Measurements from ENCODE around the gene CERS3.

Gene CERS3

DNA sequence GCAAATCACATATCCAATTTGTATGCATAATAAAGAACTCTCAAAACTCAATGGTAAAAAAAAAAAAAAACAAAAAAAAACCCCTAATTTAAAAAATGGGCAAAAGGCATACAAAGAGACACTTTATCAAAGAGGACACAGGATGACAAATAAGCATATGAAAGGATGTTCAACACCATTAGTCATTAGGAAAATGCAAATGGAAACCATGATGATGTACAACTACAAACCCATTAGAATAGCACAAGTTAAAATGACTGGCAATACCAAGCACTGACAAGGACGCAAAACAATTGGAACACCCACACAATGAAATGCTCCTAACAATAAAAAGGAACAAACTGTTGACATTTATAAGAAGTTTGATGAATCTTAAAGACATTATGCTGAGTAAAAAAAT lies 123.6 kb downstream of the CERS3 start:
- no peak for DNase-seq
- Histone ChIP-seq H3K4me3 (no peak overlapping the region), H3K4me1 (no peaks in the 10 kb centered on the region), H3K9me3 (peaks cover 0 to 10% (median 0%) of the 10 kb centered on the region in 3 donors), H3K36me3 (no peaks in the 10 kb centered on the region), H3K27ac (no peak overlapping the region), H3K27me3 (no peaks in the 10 kb centered on the region)
- no peak for TF ChIP-seq CTCF (IDR thresholded peaks at IDR 0.05)
- intact Hi-C loops (cut with DNase I; ENCODE audit: low total_unique reads), result no loop called here

GRCh38 chr15:100400996-100401395 lies 127.8 kb downstream of the CERS3 start:
- H3K27ac ChIP-seq, result no peak overlapping the region
- H3K36me3 ChIP-seq, result no peaks in the 10 kb centered on the region
- no peak for DNase-seq
- H3K9me3 ChIP-seq, result peaks cover 0 to 6% (median 0%) of the 10 kb centered on the region in 3 donors
- peaks cover 0 to 3% of the 10 kb centered on the region in 2 donors for H3K27me3 ChIP-seq
- intact Hi-C loops (cut with DNase I; ENCODE audit: low total_unique reads), result no loop called here
- no peaks in the 10 kb centered on the region for H3K4me1 ChIP-seq
- no peak overlapping the region for H3K4me3 ChIP-seq
- no peak for TF ChIP-seq CTCF (IDR thresholded peaks at IDR 0.05)

DNA sequence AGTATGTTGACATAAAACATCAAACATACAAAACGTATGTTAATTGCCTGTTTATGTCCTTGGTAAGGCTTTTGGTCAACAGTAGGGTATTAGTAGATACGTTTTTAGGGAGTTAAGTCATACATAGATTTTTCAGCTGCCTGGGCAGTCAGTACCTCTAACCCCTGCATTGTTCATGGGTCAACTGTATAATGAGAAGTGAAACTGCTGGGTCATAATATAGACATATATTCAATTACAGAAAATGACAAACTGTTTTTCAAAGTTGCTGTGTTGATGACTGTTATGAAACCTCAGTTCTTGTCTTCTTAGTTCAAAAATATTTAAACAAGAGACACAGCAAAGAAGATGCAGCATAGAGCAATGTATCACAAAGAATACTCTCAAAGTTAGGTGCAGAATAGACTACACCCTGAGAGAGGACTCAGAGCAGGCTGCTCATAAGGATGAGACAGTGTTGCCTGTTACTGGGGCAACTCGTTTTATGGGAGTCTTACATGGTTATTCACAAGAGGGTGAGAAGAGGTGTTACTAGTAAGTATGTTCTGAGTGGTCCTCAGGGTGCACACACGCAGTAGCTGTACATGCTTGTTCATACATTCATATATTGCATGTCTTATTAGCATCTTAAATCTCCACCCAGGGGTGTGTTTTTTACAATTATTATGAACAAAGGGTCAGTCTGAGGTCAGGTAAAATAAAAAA lies 133.9 kb downstream of the CERS3 start:
- H3K4me1 ChIP-seq, result no peaks in the 10 kb centered on the region
- no peaks in the 10 kb centered on the region for H3K36me3 ChIP-seq
- H3K27me3 ChIP-seq, result peaks cover 0 to 2% of the 10 kb centered on the region in 2 donors
- no peaks in the 10 kb centered on the region for H3K9me3 ChIP-seq
- intact Hi-C loops (cut with DNase I; ENCODE audit: low total_unique reads), result no loop called here
- no peak overlapping the region for H3K27ac ChIP-seq
- TF ChIP-seq CTCF (IDR thresholded peaks at IDR 0.05), result no peak
- DNase-seq, result no peak
- no peak overlapping the region for H3K4me3 ChIP-seq

- no peaks in the 10 kb centered on the region for H3K27me3 ChIP-seq
- H3K9me3 ChIP-seq, result peaks cover 0 to 3% (median 3%) of the 10 kb centered on the region in 3 donors
- intact Hi-C loops (cut with DNase I; ENCODE audit: low total_unique reads), result no loop called here
- no peaks in the 10 kb centered on the region for H3K36me3 ChIP-seq
- DNase-seq, result no peak
- H3K27ac ChIP-seq, result no peak overlapping the region
- TF ChIP-seq CTCF (IDR thresholded peaks at IDR 0.05), result no peak
- H3K4me1 ChIP-seq, result no peaks in the 10 kb centered on the region
- H3K4me3 ChIP-seq, result no peak overlapping the region
These were observed 135.7 kb downstream of the CERS3 start for GRCh38 chr15:100393008-100393407.

DNA sequence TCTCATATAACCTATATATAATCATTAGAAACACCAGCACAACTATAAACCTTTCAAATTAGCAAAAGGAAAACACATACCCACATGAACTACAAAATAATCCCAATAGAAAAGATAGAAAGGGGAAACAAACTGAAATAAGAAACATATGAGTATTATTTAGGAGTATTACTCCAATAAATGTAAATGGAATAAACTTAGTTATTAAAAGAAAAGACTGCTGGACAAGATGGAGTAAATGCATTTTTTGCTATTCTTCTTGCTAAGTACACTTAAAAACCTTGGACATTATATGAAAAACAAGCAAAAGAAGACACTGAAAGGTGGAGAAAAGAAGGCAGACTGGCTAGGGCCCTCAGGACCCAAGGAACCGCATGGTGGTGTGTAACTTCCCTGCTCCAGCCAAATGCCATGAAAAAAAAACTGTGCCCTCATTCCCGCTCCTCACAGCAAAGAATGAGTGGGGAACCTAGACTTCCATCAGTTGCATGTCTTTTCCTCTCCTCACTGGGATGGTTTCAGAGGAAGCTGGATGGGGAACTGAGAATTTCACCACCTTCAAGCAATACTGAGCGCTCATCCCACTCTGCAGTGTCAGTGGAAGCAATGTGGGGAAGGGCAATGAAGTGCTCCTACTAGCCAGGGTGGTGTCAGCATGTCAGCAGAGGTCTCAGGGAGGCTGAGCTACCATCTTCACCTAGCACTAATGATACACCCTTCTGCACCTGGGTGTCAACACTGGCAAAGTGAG lies 143.3 kb downstream of the CERS3 start:
- H3K36me3 ChIP-seq, result peaks cover 0 to 14% (median 4%) of the 10 kb centered on the region in 3 donors
- H3K27ac ChIP-seq, result no peak overlapping the region
- DNase-seq, result no peak
- no peak for TF ChIP-seq CTCF (IDR thresholded peaks at IDR 0.05)
- H3K9me3 ChIP-seq, result peaks cover 6 to 30% (median 25%) of the 10 kb centered on the region in 3 donors
- peaks cover 0 to 5% of the 10 kb centered on the region in 2 donors for H3K27me3 ChIP-seq
- no peaks in the 10 kb centered on the region for H3K4me1 ChIP-seq
- H3K4me3 ChIP-seq, result no peak overlapping the region
- intact Hi-C loops (cut with DNase I; ENCODE audit: low total_unique reads), result no loop called here

Measured in tibial artery (tissue), 4 donors.